SK-N-SH treated with all-trans-retinoic acid at 6 μM for 48 hours (cell line): ENCODE results near the gene LGI1.

Experiments used
- BACH2 ChIP-seq: fragments of 250-450 bp; sonication (Bioruptor Pico); IDR thresholded peaks from 2 replicates; pipeline ENCODE4 v1.9.0; 2021; ENCODE audit warnings: mild to moderate bottlenecking, borderline replicate concordance
- GLIS3 ChIP-seq: fragments of 250-450 bp; sonication (Bioruptor Pico); IDR thresholded peaks from 2 replicates; pipeline ENCODE4 v1.5.0; 2020; ENCODE audit warnings: mild to moderate bottlenecking, moderate library complexity
- OSR1 ChIP-seq: fragments of 250-450 bp; sonication (Bioruptor Pico); IDR thresholded peaks from 2 replicates; pipeline ENCODE4 v1.8.0; 2022; ENCODE audit warnings: moderate library complexity, mild to moderate bottlenecking, inconsistent platforms
- PATZ1 ChIP-seq: fragments of 250-450 bp; sonication (Bioruptor Pico); IDR thresholded peaks from 2 replicates; pipeline ENCODE4 v1.8.0; 2020; ENCODE audit warnings: mild to moderate bottlenecking, moderate library complexity, borderline replicate concordance
- POU6F1 ChIP-seq: fragments of 250-450 bp; sonication (Bioruptor Pico); IDR thresholded peaks from 2 replicates; pipeline ENCODE4 v1.8.0; 2021; ENCODE audit warnings: low read depth, mild to moderate bottlenecking, moderate library complexity, borderline replicate concordance
- TCF4 ChIP-seq: fragments of 250-450 bp; sonication (Bioruptor Pico); IDR thresholded peaks from 2 replicates; pipeline ENCODE4 v1.8.0; 2021; ENCODE audit warnings: mild to moderate bottlenecking, moderate library complexity, borderline replicate concordance
- TOX ChIP-seq: fragments of 250-450 bp; sonication (Bioruptor Pico); IDR thresholded peaks from 2 replicates; pipeline ENCODE4 v1.8.0; 2021; ENCODE audit warnings: mild to moderate bottlenecking, moderate library complexity, borderline replicate concordance
- ZFP3 ChIP-seq: fragments of 250-450 bp; sonication (Bioruptor Pico); IDR thresholded peaks from 2 replicates; pipeline ENCODE4 v1.5.0; 2020; ENCODE audit warnings: mild to moderate bottlenecking, moderate library complexity

GRCh38 chr10:93807371-93807770 is 49.6 kb downstream of the LGI1 start:
- TF ChIP-seq GLIS3 (CRISPR knock-in tag): no peak
- TF ChIP-seq BACH2 (CRISPR knock-in tag): no peak
- TF ChIP-seq TOX (CRISPR knock-in tag): no peak
- no peak for TF ChIP-seq TCF4
- TF ChIP-seq PATZ1 (CRISPR knock-in tag): no peak
- TF ChIP-seq OSR1: no peak
- TF ChIP-seq ZFP3 (CRISPR knock-in tag): no peak
- no peak for TF ChIP-seq POU6F1 (CRISPR knock-in tag)
